ENCODE data around the gene SLC19A1. TPM values are rescaled to one million over a fixed set of nuclear protein-coding genes. Genes with fewer than 3 reads are reported as not detected.

SLC19A1 gene
- total RNA-seq, 4 donors from 2014 or later: 10.7 to 70.8 (median 30.5) TPM

- no peaks in the 10 kb centered on the region for H3K4me1 ChIP-seq
- H3K9me3 ChIP-seq: no peaks in the 10 kb centered on the region
- TF ChIP-seq POLR2A (IDR thresholded peaks at IDR 0.05) (no peak), CTCF (IDR thresholded peaks at IDR 0.05) (no peak)
- H3K4me3 ChIP-seq: no peak overlapping the region
- DNase-seq: no peak
- no peak overlapping the region for H3K27ac ChIP-seq
- no peaks in the 10 kb centered on the region for H3K27me3 ChIP-seq
- peaks cover 0 to 12% (median 0%) of the 10 kb centered on the region in 3 donors for H3K36me3 ChIP-seq
These were observed 45.9 kb downstream of the SLC19A1 start for GRCh38 chr21:45496151-45496967.

GRCh38 chr21:45494851-45495680, 47.2 kb downstream of the SLC19A1 start:
- H3K27ac ChIP-seq: no peak overlapping the region
- no peaks in the 10 kb centered on the region for H3K27me3 ChIP-seq
- TF ChIP-seq POLR2A (IDR thresholded peaks at IDR 0.05): no peak
- TF ChIP-seq CTCF (IDR thresholded peaks at IDR 0.05): no peak
- DNase-seq: no peak
- H3K36me3 ChIP-seq: peaks cover 0 to 12% (median 0%) of the 10 kb centered on the region in 3 donors
- H3K4me3 ChIP-seq: no peak overlapping the region
- H3K4me1 ChIP-seq: no peaks in the 10 kb centered on the region
- H3K9me3 ChIP-seq: no peaks in the 10 kb centered on the region

- H3K27ac ChIP-seq: no peak overlapping the region
- H3K4me1 ChIP-seq: no peaks in the 10 kb centered on the region
- TF ChIP-seq CTCF (IDR thresholded peaks at IDR 0.05) (no peak), POLR2A (IDR thresholded peaks at IDR 0.05) (no peak)
- no peak overlapping the region for H3K4me3 ChIP-seq
- no peak for DNase-seq
- H3K9me3 ChIP-seq: no peaks in the 10 kb centered on the region
- H3K27me3 ChIP-seq: no peaks in the 10 kb centered on the region
- H3K36me3 ChIP-seq: peaks cover 0 to 12% (median 0%) of the 10 kb centered on the region in 3 donors
These were observed 47.9 kb downstream of the SLC19A1 start for GRCh38 chr21:45494135-45494850.

GRCh38 chr21:45493401-45494001, 48.7 kb downstream of the SLC19A1 start:
- Histone ChIP-seq H3K4me3 (no peak overlapping the region), H3K9me3 (no peaks in the 10 kb centered on the region), H3K36me3 (peaks cover 0 to 10% (median 0%) of the 10 kb centered on the region in 3 donors), H3K27ac (no peak overlapping the region), H3K4me1 (no peaks in the 10 kb centered on the region), H3K27me3 (no peaks in the 10 kb centered on the region)
- no peak for DNase-seq
- no peak for TF ChIP-seq CTCF (IDR thresholded peaks at IDR 0.05)

- no peaks in the 10 kb centered on the region for H3K4me1 ChIP-seq
- H3K27me3 ChIP-seq: no peaks in the 10 kb centered on the region
- TF ChIP-seq CTCF (IDR thresholded peaks at IDR 0.05) (no peak), POLR2A (IDR thresholded peaks at IDR 0.05) (no peak)
- H3K27ac ChIP-seq: no peak overlapping the region
- H3K4me3 ChIP-seq: no peak overlapping the region
- H3K9me3 ChIP-seq: no peaks in the 10 kb centered on the region
- no peak for DNase-seq
- peaks cover 0 to 8% (median 0%) of the 10 kb centered on the region in 3 donors for H3K36me3 ChIP-seq
These were observed 49.5 kb downstream of the SLC19A1 start for GRCh38 chr21:45492765-45493164.

Data from Peyer's patch (tissue), 4 donors.